B cell (primary cell): ENCODE measurements around the gene IFNG-AS1.

Experiments
- EZH2 ChIP-seq: IDR thresholded peaks from 2 replicates; pipeline ENCODE4 v1.6.1; 2012; ENCODE audit warnings: borderline replicate concordance, low read depth, mild to moderate bottlenecking, moderate library complexity, low read length; ENCODE audit not compliant: insufficient read depth, poor library complexity, severe bottlenecking
- TF ChIP-seq, protein P1 (sequence below): fragments of 200-600 bp; IDR thresholded peaks from one replicate; pipeline ENCODE4 v1.8.0; 2022; ENCODE audit warnings: antibody characterized with exemption, mild to moderate bottlenecking

DNA sequence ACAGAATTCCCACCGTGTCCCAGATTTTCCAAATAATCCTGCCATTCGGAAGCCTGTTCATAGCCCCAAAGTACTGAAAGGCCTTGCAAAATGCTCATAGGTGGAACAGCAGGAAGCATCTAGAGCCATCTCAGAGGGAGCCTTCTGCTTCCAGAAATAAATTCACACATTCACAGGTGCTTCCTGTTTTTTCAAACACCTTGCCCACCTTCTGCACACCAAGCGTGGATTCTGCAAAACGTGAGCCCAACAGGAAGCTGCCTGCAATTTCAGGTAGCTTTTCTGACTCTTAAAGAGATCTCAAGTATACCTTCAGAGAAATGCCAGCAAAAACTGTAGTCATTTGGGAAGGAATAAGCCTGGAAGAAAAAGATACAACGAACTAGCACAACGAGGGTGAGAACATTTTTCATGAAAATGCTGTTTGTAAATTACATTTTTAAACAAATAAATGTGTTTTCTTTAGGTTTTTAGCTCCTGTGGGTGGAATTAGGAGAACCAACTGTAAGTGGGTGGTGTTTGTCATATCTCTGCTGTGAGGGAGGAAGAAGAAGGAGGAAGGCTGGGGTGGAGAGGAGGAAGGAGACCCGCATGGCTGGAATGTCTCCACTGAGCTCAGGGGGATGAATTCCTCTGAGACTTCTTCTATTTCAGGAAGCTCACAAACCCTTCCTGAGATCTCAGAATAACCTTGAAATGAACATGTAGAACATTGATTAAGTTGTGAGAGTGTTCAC lies at the start of gene IFNG-AS1:
- TF ChIP-seq, protein P1, sequence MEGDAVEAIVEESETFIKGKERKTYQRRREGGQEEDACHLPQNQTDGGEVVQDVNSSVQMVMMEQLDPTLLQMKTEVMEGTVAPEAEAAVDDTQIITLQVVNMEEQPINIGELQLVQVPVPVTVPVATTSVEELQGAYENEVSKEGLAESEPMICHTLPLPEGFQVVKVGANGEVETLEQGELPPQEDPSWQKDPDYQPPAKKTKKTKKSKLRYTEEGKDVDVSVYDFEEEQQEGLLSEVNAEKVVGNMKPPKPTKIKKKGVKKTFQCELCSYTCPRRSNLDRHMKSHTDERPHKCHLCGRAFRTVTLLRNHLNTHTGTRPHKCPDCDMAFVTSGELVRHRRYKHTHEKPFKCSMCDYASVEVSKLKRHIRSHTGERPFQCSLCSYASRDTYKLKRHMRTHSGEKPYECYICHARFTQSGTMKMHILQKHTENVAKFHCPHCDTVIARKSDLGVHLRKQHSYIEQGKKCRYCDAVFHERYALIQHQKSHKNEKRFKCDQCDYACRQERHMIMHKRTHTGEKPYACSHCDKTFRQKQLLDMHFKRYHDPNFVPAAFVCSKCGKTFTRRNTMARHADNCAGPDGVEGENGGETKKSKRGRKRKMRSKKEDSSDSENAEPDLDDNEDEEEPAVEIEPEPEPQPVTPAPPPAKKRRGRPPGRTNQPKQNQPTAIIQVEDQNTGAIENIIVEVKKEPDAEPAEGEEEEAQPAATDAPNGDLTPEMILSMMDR = no peak
- no peak for TF ChIP-seq EZH2
